ENCODE measurements around the gene DVL3. TPM values are rescaled to one million over a fixed set of nuclear protein-coding genes. Genes with fewer than 3 reads are reported as not detected.
A peak's percentile ranks its signal among the peaks of the same experiment; 100 is the strongest.

The DVL3 gene
- polyA plus RNA-seq, 3 donors = 65.4 to 89.1 (median 83.6) TPM

GRCh38 chr3:184172681-184173373, 17.6 kb downstream of the DVL3 start:
- no peak for DNase-seq (ENCODE audit: extremely low read depth in 1 of 11, low read depth in 9 of 11, low spot score in 4 of 11)

GRCh38 chr3:184173374-184173722, 18.2 kb downstream of the DVL3 start:
- DNase-seq (ENCODE audit: extremely low read depth in 1 of 11, low read depth in 9 of 11, low spot score in 4 of 11) = no peak

GRCh38 chr3:184174284-184174645, 19.1 kb downstream of the DVL3 start:
- DNase-seq (ENCODE audit: extremely low read depth in 1 of 11, low read depth in 9 of 11, low spot score in 4 of 11) = no peak

GRCh38 chr3:184174646-184175492, 19.7 kb downstream of the DVL3 start, which contains the start of gene AP2M1:
TSS of gene AP2M1 (plus strand) at chr3:184174855. CDS start at chr3:184176994, 2,139 bp downstream.
- DNase-seq (ENCODE audit: extremely low read depth in 1 of 11, low read depth in 9 of 11, low spot score in 4 of 11) = peak; percentile 94 to 99 (median 97)

GRCh38 chr3:184175506-184175905, 20.3 kb downstream of the DVL3 start:
- DNase-seq (ENCODE audit: extremely low read depth in 1 of 11, low read depth in 9 of 11, low spot score in 4 of 11) = no peak

GRCh38 chr3:184175981-184176376, 20.8 kb downstream of the DVL3 start:
- no peak for DNase-seq (ENCODE audit: extremely low read depth in 1 of 11, low read depth in 9 of 11, low spot score in 4 of 11)

- DNase-seq (ENCODE audit: extremely low read depth in 1 of 11, low read depth in 9 of 11, low spot score in 4 of 11) = peak in 1 of 11 donors; percentile 15
These were observed 21.5 kb downstream of the DVL3 start for GRCh38 chr3:184176377-184177330.

GRCh38 chr3:184177331-184177731, 22.2 kb downstream of the DVL3 start:
- DNase-seq (ENCODE audit: extremely low read depth in 1 of 11, low read depth in 9 of 11, low spot score in 4 of 11) = no peak

GRCh38 chr3:184177767-184178306, 22.7 kb downstream of the DVL3 start:
- DNase-seq (ENCODE audit: extremely low read depth in 1 of 11, low read depth in 9 of 11, low spot score in 4 of 11) = no peak

GRCh38 chr3:184178521-184179138, 23.5 kb downstream of the DVL3 start:
- DNase-seq (ENCODE audit: extremely low read depth in 1 of 11, low read depth in 9 of 11, low spot score in 4 of 11) = no peak

GRCh38 chr3:184180165-184180564, 25.0 kb downstream of the DVL3 start:
- no peak for DNase-seq (ENCODE audit: extremely low read depth in 1 of 11, low read depth in 9 of 11, low spot score in 4 of 11)

GRCh38 chr3:184181596-184181995, 26.4 kb downstream of the DVL3 start:
- DNase-seq (ENCODE audit: extremely low read depth in 1 of 11, low read depth in 9 of 11, low spot score in 4 of 11) = no peak

- no peak for DNase-seq (ENCODE audit: extremely low read depth in 1 of 11, low read depth in 9 of 11, low spot score in 4 of 11)
These were observed 28.5 kb downstream of the DVL3 start for GRCh38 chr3:184183679-184184078.

- no peak for DNase-seq (ENCODE audit: extremely low read depth in 1 of 11, low read depth in 9 of 11, low spot score in 4 of 11)
These were observed 29.5 kb downstream of the DVL3 start for GRCh38 chr3:184184546-184185230.

- DNase-seq (ENCODE audit: extremely low read depth in 1 of 11, low read depth in 9 of 11, low spot score in 4 of 11) = peak; percentile 98 to 100 (median 99)
These were observed 30.4 kb downstream of the DVL3 start for GRCh38 chr3:184185461-184186183.

- DNase-seq (ENCODE audit: extremely low read depth in 1 of 11, low read depth in 9 of 11, low spot score in 4 of 11) = no peak
These were observed 31.2 kb downstream of the DVL3 start, which contains the start of gene ABCF3 for GRCh38 chr3:184186184-184186901. TSS of gene ABCF3 (plus strand) at chr3:184186199. CDS start at chr3:184186208, 9 bp downstream.

- DNase-seq (ENCODE audit: extremely low read depth in 1 of 11, low read depth in 9 of 11, low spot score in 4 of 11) = no peak
These were observed 31.7 kb downstream of the DVL3 start for GRCh38 chr3:184186902-184187207.

Data from renal cortex interstitium (tissue), 11 donors.